H1 (cell line): ENCODE results near the gene PTPN7. TPM values are rescaled to one million over a fixed set of nuclear protein-coding genes. Genes with fewer than 3 reads are reported as not detected.

Experiments used
- CTCF ChIA-PET: fragments of 300-600 bp; sonication (Branson Sonifier 250); formaldehyde crosslinking; loops from one replicate; lab custom pipeline; 2021; ENCODE audit not compliant: partially characterized antibody; lab: Charles Lee
- POLR2A ChIA-PET: fragments of 300-600 bp; sonication (Branson Sonifier 250); formaldehyde crosslinking; loops from one replicate; lab custom pipeline; 2021; ENCODE audit warnings: inconsistent platforms; ENCODE audit not compliant: partially characterized antibody; lab: Charles Lee
- DNase-seq, 2 experiments: peaks; one replicate each; pipeline versions ENCODE4 v3.0.0 to v3.0.0-alpha.2; 2010 to 2022; ENCODE audit warnings: low spot score in 2 of 2, low read depth in 1 of 2, mixed read lengths in 1 of 2
- FAIRE-seq: peaks from 2 replicates; lab custom pipeline; 2011; peaks lifted over from hg19 to GRCh38; lab: Jason Lieb, UNC
- H2AFZ ChIP-seq: 2 replicates; pipeline ENCODE4 v1.8.1; 2012; ENCODE audit warnings: low read length, inconsistent platforms
- H2AK5ac ChIP-seq: 2 replicates; pipeline ENCODE4 v1.6.1; 2013; ENCODE audit warnings: low read depth, low read length
- H2BK120ac ChIP-seq: replicated peaks from 2 replicates; pipeline ENCODE3; 2013; ENCODE audit warnings: low read depth, low read length, inconsistent platforms
- H2BK12ac ChIP-seq: 2 replicates; pipeline ENCODE4 v1.6.1; 2013; ENCODE audit warnings: low read depth, low read length
- H2BK15ac ChIP-seq: 2 replicates; pipeline ENCODE4 v1.6.1; 2013; ENCODE audit warnings: low read length
- H2BK20ac ChIP-seq: 2 replicates; pipeline ENCODE4 v1.6.1; 2013; ENCODE audit warnings: low read length
- H2BK5ac ChIP-seq: 2 replicates; pipeline ENCODE4 v1.6.1; 2013; ENCODE audit warnings: low read depth, low read length
- H3K14ac ChIP-seq: 2 replicates; pipeline ENCODE4 v1.6.1; 2013; ENCODE audit warnings: inconsistent platforms; ENCODE audit not compliant: insufficient read length
- H3K18ac ChIP-seq: 2 replicates; pipeline ENCODE4 v1.6.1; 2013; ENCODE audit warnings: low read length; ENCODE audit errors: extremely low read depth
- H3K23ac ChIP-seq: 2 replicates; pipeline ENCODE4 v1.6.1; 2013; ENCODE audit warnings: inconsistent platforms; ENCODE audit not compliant: insufficient read length
- H3K23me2 ChIP-seq: 2 replicates; pipeline ENCODE4 v1.6.1; 2013; ENCODE audit warnings: low read depth, low read length
- H3K27ac ChIP-seq: 2 replicates; pipeline ENCODE4 v1.6.1; 2011; ENCODE audit warnings: low read depth, low read length, inconsistent platforms
- H3K27me3 ChIP-seq, 4 experiments: replicated peaks in 1 of 4; 1 replicate in 1 of 4; 2 replicates in 3 of 4; pipeline versions ENCODE4 v1.6.1 to v1.8.1; 2011 to 2013; ENCODE audit warnings: low read length in 3 of 4, mild to moderate bottlenecking in 3 of 4, inconsistent platforms in 2 of 4, mixed read lengths in 2 of 4, moderate library complexity in 1 of 4; ENCODE audit not compliant: control insufficient read depth in 3 of 4, insufficient read depth in 3 of 4; ENCODE audit errors: extremely low read depth in 1 of 4
- H3K36me3 ChIP-seq, 4 experiments: 2 replicates each; pipeline versions ENCODE4 v1.6.1 to v1.8.1; 2011 to 2013; ENCODE audit warnings: mild to moderate bottlenecking in 4 of 4, low read length in 3 of 4, moderate library complexity in 2 of 4, control low read depth in 1 of 4, inconsistent platforms in 1 of 4; ENCODE audit not compliant: insufficient read depth in 4 of 4, control insufficient read depth in 2 of 4
- H3K4ac ChIP-seq: replicated peaks from 2 replicates; pipeline ENCODE3; 2013; ENCODE audit warnings: low read length, low read depth, mixed read lengths, inconsistent platforms; ENCODE audit not compliant: insufficient read length
- H3K4me1 ChIP-seq, 4 experiments: replicated peaks in 1 of 4; 1 replicate in 1 of 4; 2 replicates in 3 of 4; pipeline versions ENCODE4 v1.6.1 to v1.8.1; 2011 to 2013; ENCODE audit warnings: low read length in 3 of 4, inconsistent platforms in 2 of 4, mixed read lengths in 1 of 4; ENCODE audit not compliant: insufficient read depth in 4 of 4, control insufficient read depth in 3 of 4
- H3K4me2 ChIP-seq, 2 experiments: 2 replicates each; pipeline versions ENCODE4 v1.6.1 to v1.8.1; 2011 to 2013; ENCODE audit warnings: low read depth in 2 of 2, low read length in 2 of 2, control low read depth in 1 of 2, inconsistent platforms in 1 of 2, mild to moderate bottlenecking in 1 of 2; ENCODE audit not compliant: insufficient read depth in 1 of 2
- H3K4me3 ChIP-seq, 4 experiments: fragments of 200-600, 300-600 bp in 1 of 4; sonication (generic), shearing (Covaris generic), sonication (Bioruptor Twin) in 1 of 4; 2 replicates each; pipeline versions ENCODE4 v1.5.1 to v1.8.1; 2011 to 2016; ENCODE audit warnings: low read length in 4 of 4, low read depth in 3 of 4, control low read depth in 2 of 4, inconsistent platforms in 2 of 4, mild to moderate bottlenecking in 2 of 4, mixed read lengths in 1 of 4, moderate library complexity in 1 of 4; ENCODE audit not compliant: insufficient read depth in 2 of 4; ENCODE audit errors: extremely low read depth in 1 of 4
- H3K56ac ChIP-seq: replicated peaks from 2 replicates; pipeline ENCODE3; 2013; ENCODE audit warnings: low read depth, mild to moderate bottlenecking, mixed read lengths, low read length, inconsistent platforms; ENCODE audit not compliant: insufficient read length
- H3K79me1 ChIP-seq: 2 replicates; pipeline ENCODE4 v1.6.1; 2013; ENCODE audit warnings: low read depth, low read length, control low read depth
- H3K79me2 ChIP-seq, 2 experiments: 2 replicates each; pipeline versions ENCODE4 v1.6.1 to v1.8.1; 2012 to 2013; ENCODE audit warnings: low read length in 2 of 2, mild to moderate bottlenecking in 2 of 2, inconsistent platforms in 1 of 2; ENCODE audit not compliant: insufficient read depth in 2 of 2, control insufficient read depth in 1 of 2
- H3K9ac ChIP-seq, 4 experiments: replicated peaks in 1 of 4; 1 replicate in 1 of 4; 2 replicates in 3 of 4; pipeline versions ENCODE4 v1.6.1 to v1.8.1; 2011 to 2013; ENCODE audit warnings: low read depth in 3 of 4, low read length in 3 of 4, control low read depth in 2 of 4, mild to moderate bottlenecking in 2 of 4, moderate library complexity in 2 of 4, inconsistent platforms in 1 of 4; ENCODE audit errors: extremely low read depth in 1 of 4
- H3K9me3 ChIP-seq, 2 experiments: 2 replicates each; pipeline versions ENCODE4 v1.6.1 to v1.8.1; 2012 to 2013; ENCODE audit warnings: mild to moderate bottlenecking in 2 of 2, moderate library complexity in 2 of 2, control low read depth in 1 of 2, inconsistent platforms in 1 of 2, low read depth in 1 of 2, low read length in 1 of 2, mixed read lengths in 1 of 2; ENCODE audit not compliant: insufficient read depth in 2 of 2
- H4K20me1 ChIP-seq, 2 experiments: replicated peaks in 1 of 2; 2 replicates each; pipeline versions ENCODE3 to v1.8.1; 2011 to 2013; ENCODE audit warnings: inconsistent platforms in 2 of 2, low read length in 2 of 2, mild to moderate bottlenecking in 1 of 2; ENCODE audit not compliant: insufficient read depth in 2 of 2, control insufficient read depth in 1 of 2
- H4K5ac ChIP-seq: 2 replicates; pipeline ENCODE4 v1.6.1; 2013; ENCODE audit warnings: low read length, low read depth, mixed read lengths, inconsistent platforms; ENCODE audit not compliant: insufficient read length
- H4K8ac ChIP-seq: 2 replicates; pipeline ENCODE4 v1.8.0; 2013; ENCODE audit warnings: mild to moderate bottlenecking, moderate library complexity, low read length, inconsistent platforms; ENCODE audit not compliant: insufficient read depth; ENCODE audit errors: extremely low read depth
- H4K91ac ChIP-seq: replicated peaks from 2 replicates; pipeline ENCODE3; 2013; ENCODE audit warnings: low read length, mixed read lengths, inconsistent platforms; ENCODE audit not compliant: insufficient read length
- CREB1 ChIP-seq: IDR thresholded peaks from 2 replicates; pipeline ENCODE4 v1.6.1; 2012; ENCODE audit warnings: inconsistent platforms
- FOSL1 ChIP-seq: IDR thresholded peaks from 2 replicates; pipeline ENCODE4 v1.6.1; 2011; ENCODE audit warnings: mild to moderate bottlenecking, low read depth, low read length, moderate library complexity; ENCODE audit not compliant: insufficient read depth
- MAFK ChIP-seq: IDR thresholded peaks from 2 replicates; pipeline ENCODE4 v1.6.1; 2012; ENCODE audit warnings: low read depth, mild to moderate bottlenecking, improper control_type of control experiment, low read length
- WGBS, 2 experiments: shearing (Covaris generic) in 1 of 2; methylation state at CpG; one replicate each; pipeline versions ENCODE4 v1.1.6 to v1.1.7; 2013 to 2015; ENCODE audit warnings: low lambda C conversion rate in 2 of 2, mixed read lengths in 2 of 2, inconsistent platforms in 1 of 2, low coverage in 1 of 2, missing lambda C conversion rate in 1 of 2; ENCODE audit not compliant: insufficient replicate concordance in 2 of 2, insufficient coverage in 1 of 2, insufficient read length in 1 of 2; ENCODE audit errors: extremely low coverage in 1 of 2, missing lambda C conversion rate in 1 of 2; 5-methylcytosine and 5-hydroxymethylcytosine counted together
- polyA plus RNA-seq, 7 experiments: library from polyadenylated mRNA; depleted of rRNA in 3 of 7; stranded (reverse) in 5 of 7; unstranded in 2 of 7; fragments of >200 nt in 5 of 7; fragments of 200-250 nt in 2 of 7; gene quantifications; 1 replicate in 5 of 7; 2 replicates in 1 of 7; 4 replicates in 1 of 7; pipeline versions ENCODE4 v1.2.1 to v1.2.3, GENCODE V29; 2011 to 2013; ENCODE audit warnings: missing spikeins in 2 of 7, mixed read lengths in 2 of 7
- total RNA-seq: library from RNA; stranded (reverse); fragmentation: NEBNext Ultra II Directional; extraction: Animal tissue kit (Norgen Biotek cat#: 25700); gene quantifications from 2 replicates; pipeline ENCODE4 v1.2.1, GENCODE V29; 2021
- TF ChIP-seq, protein P1 (sequence below): IDR thresholded peaks from 2 replicates; pipeline ENCODE4 v1.6.1; 2012; ENCODE audit warnings: inconsistent platforms
- TF ChIP-seq, protein P2 (sequence below), 3 experiments: IDR thresholded peaks; 1 replicate in 2 of 3; 2 replicates in 1 of 3; pipeline versions ENCODE4 v1.5.1 to v1.6.1; 2011; ENCODE audit warnings: low read length in 3 of 3, mild to moderate bottlenecking in 3 of 3, inconsistent platforms in 2 of 3, low read depth in 1 of 3, moderate library complexity in 1 of 3; ENCODE audit not compliant: insufficient read depth in 1 of 3; ENCODE audit errors: control extremely low read depth in 1 of 3

The PTPN7 gene
- total and polyA plus RNA-seq, 2 of the 8 experiments (the other 6 are each of a cell fraction or from before 2014, with no cell fraction given) = 0.20 TPM; not detected in 1

GRCh38 chr1:202133496-202133895 lies 26.9 kb downstream of the PTPN7 start:
- TF ChIP-seq, protein P1, sequence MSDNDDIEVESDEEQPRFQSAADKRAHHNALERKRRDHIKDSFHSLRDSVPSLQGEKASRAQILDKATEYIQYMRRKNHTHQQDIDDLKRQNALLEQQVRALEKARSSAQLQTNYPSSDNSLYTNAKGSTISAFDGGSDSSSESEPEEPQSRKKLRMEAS = no peak
- TF ChIP-seq MAFK (no peak), CREB1 (no peak), FOSL1 (no peak)
- TF ChIP-seq, protein P2, sequence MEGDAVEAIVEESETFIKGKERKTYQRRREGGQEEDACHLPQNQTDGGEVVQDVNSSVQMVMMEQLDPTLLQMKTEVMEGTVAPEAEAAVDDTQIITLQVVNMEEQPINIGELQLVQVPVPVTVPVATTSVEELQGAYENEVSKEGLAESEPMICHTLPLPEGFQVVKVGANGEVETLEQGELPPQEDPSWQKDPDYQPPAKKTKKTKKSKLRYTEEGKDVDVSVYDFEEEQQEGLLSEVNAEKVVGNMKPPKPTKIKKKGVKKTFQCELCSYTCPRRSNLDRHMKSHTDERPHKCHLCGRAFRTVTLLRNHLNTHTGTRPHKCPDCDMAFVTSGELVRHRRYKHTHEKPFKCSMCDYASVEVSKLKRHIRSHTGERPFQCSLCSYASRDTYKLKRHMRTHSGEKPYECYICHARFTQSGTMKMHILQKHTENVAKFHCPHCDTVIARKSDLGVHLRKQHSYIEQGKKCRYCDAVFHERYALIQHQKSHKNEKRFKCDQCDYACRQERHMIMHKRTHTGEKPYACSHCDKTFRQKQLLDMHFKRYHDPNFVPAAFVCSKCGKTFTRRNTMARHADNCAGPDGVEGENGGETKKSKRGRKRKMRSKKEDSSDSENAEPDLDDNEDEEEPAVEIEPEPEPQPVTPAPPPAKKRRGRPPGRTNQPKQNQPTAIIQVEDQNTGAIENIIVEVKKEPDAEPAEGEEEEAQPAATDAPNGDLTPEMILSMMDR (IDR thresholded peaks at IDR 0.05; ENCODE audit: control extremely low read depth in 1 of 3, insufficient read depth in 1 of 3, low read depth in 1 of 3, low read length in 3 of 3) = no peak
- no peak overlapping the region for H2BK15ac ChIP-seq
- no peak overlapping the region for H3K9ac ChIP-seq
- FAIRE-seq (no peak), DNase-seq (no peak)
- H3K4me3 ChIP-seq = no peak overlapping the region
- H3K4me2 ChIP-seq = no peak overlapping the region
- no peak overlapping the region for H2BK5ac ChIP-seq
- H2AFZ ChIP-seq = no peak overlapping the region
- H2BK12ac ChIP-seq = no peak overlapping the region
- no peak overlapping the region for H2BK20ac ChIP-seq
- peaks cover 0 to 11% (median 4%) of the 10 kb centered on the region in 4 experiments; a peak in 3 of 7 replicates for H3K4me1 ChIP-seq
- H3K18ac ChIP-seq = no peak overlapping the region
- H4K8ac ChIP-seq = no peak overlapping the region; the same call in 1 of the 2 replicates
- no peaks in the 10 kb centered on the region for H3K23me2 ChIP-seq
- no peak overlapping the region for H2AK5ac ChIP-seq
- H3K79me2 ChIP-seq = peaks cover 0 to 4% of the 10 kb centered on the region in 2 experiments; a peak in 2 of 4 replicates
- H3K4ac ChIP-seq = no peak overlapping the region
- H3K9me3 ChIP-seq = no peaks in the 10 kb centered on the region
- ChIA-PET POLR2A (interaction anchor here (2.3 to 2.4 kb wide), 2 partner anchors 10 to 122 kb away, joined by 11 to 14 read pairs; partner anchors contain the start of gene ELF3), CTCF (interaction anchor here (1.0 to 29.2 kb wide), 6 partner anchors 11 to 129 kb away, joined by 3 to 1014 read pairs (median 20); partner anchors contain the start of genes ELF3 and GPR37L1)
- no peak overlapping the region for H4K5ac ChIP-seq
- peaks cover 0 to 8% of the 10 kb centered on the region in 2 experiments for H4K20me1 ChIP-seq
- no peak overlapping the region for H3K27ac ChIP-seq
- H3K27me3 ChIP-seq = no peaks in the 10 kb centered on the region; a peak in 1 of 7 replicates
- peaks cover 3 to 32% (median 10%) of the 10 kb centered on the region in 4 experiments; a peak in 5 of 8 replicates for H3K36me3 ChIP-seq
- 79% methylated on average over 3 of the region's 8 CpGs; no CpG with 5 or more reads in 1 of the 2 experiments for WGBS, 2 experiments
- no peaks in the 10 kb centered on the region for H3K79me1 ChIP-seq
- H3K23ac ChIP-seq = no peak overlapping the region
- no peak overlapping the region for H2BK120ac ChIP-seq
- no peak overlapping the region for H3K56ac ChIP-seq
- no peak overlapping the region for H3K14ac ChIP-seq
- no peak overlapping the region for H4K91ac ChIP-seq
